ENCODE data around the gene ADAMTSL2.

Gene ADAMTSL2

DNA sequence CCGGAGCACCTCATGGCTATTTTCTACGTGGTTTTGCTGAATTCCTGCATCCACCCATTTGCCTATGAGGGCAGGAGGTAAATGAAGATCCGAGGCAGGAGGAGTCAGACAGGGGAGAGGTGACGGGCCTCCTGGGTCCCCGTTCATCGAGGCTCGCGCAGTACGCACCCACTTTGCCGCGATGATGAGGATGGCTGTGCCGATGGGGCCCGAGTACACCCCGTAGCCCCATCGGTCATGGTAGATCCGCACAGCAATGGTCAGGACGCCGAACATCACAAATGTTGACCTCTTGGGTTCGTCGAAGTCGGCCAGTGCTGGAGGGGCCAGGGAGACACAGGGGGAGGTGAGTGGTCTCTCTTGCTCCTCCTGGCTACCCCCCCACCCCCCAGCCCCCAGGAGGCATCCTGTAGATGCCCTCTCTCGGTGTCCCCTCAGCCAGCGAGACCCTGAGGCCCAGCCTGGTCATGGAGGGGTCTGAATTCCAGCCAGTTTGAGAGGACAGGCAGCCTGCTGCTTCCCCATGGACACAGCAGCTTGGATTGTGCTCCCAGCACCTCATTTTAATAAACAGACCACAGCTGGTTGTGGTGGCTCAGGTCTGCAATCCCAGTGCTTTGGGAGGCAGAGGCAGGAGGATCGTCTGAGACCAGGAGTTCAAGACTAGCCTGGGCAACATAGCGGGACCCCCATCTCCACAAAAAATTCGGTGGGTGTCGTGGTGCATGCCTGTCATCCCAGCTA, 15.6 kb upstream of the ADAMTSL2 start:
- no peak for DNase-seq

DNA sequence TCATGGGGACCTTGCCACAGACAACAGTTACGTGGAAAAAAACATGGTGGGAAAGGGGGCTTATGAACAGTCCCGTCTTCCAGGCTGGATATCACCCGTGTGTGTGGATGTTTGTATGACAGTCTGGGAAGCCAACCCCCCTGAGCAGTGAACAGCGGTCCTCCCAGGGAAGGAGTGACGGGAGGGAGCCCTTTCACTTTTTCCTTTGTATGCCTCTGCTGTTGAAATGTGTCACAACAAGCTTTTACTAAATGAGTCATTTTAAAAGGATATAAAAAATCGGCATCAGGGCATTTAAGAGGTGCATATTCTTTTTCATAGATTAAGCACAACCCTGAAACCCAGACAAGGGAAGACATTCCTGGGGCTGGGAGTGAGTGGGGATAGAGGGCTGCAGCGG, 14.8 kb upstream of the ADAMTSL2 start:
- no peak for DNase-seq

DNA sequence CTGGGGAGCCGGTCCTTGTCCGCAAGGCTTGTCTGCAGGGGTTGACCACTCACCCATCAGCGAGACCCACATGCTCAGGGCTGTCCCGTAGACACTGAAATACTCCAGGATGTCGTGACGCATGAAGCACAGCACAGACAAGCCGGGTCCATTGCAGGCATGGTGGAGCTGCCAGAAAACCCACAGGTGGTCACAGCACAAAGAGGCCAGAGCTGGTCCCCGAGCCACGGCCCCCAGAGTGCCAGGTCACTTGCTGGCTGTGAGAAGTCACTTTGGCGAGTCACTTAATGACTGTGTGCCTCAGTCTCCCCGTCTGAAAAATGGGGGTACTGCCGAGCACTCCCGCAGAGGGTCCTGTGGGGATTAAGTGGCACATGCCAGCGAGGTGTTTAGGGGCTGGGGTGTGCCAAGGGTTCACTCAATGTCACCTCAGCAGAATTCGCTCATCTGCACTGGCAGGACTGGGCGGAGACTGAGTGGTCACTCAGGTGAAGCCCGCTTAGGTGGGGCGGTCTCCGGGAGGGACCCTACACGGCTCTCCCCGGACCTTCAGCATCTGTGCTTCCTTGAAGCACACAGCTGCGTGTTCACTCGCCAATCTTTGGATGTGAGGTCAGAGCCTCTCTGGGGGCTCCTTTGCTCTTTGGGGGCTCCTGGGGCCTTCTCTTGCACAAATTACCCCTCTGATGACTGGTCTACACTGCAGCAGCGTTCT, 14.2 kb upstream of the ADAMTSL2 start:
- no peak for DNase-seq

DNA sequence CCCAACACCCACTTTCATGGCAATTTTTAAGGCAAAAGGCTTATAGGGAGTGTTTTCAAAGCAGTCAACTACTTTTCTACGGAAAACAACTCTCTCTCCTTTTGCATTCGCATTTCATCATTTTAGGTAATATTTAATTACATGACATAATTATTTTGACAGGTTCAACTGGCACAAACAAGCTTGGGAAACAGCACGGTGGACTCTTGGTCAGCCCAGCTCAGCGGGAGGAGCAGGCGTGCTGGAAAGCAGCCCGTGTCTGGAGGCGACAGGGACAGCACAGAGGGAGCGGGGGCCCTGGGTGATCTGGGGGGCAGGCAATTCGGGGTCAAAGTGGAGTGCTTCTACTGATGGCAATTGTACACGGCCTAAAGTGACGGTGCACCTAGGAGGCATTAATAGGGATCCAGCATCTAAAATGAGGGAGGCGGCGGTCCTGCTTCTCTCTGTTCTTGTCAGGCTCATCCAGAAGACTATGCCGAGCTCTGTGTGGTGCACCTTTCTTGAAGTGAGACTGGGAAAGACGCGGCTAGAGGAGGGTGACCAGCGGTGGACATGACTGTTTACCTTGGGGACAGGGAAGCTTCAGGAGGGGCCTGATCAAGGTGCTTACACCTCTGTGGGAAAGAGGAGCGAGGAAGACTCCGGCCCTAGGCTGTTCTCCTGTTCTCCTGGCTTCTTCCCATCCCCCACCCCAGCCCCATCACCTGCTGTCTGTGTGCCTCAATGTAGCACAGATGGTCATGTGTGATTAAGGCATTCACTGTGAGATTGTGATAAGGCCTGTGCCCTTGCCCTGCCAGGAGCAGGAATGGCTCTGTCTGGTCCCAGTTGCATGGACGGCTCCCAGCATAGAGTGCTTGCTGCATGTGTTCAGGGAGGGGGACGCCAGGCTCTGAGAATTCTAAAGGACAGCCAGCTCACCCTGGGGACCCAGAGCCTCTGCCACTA, 13.1 kb upstream of the ADAMTSL2 start:
- DNase-seq = no peak

DNA sequence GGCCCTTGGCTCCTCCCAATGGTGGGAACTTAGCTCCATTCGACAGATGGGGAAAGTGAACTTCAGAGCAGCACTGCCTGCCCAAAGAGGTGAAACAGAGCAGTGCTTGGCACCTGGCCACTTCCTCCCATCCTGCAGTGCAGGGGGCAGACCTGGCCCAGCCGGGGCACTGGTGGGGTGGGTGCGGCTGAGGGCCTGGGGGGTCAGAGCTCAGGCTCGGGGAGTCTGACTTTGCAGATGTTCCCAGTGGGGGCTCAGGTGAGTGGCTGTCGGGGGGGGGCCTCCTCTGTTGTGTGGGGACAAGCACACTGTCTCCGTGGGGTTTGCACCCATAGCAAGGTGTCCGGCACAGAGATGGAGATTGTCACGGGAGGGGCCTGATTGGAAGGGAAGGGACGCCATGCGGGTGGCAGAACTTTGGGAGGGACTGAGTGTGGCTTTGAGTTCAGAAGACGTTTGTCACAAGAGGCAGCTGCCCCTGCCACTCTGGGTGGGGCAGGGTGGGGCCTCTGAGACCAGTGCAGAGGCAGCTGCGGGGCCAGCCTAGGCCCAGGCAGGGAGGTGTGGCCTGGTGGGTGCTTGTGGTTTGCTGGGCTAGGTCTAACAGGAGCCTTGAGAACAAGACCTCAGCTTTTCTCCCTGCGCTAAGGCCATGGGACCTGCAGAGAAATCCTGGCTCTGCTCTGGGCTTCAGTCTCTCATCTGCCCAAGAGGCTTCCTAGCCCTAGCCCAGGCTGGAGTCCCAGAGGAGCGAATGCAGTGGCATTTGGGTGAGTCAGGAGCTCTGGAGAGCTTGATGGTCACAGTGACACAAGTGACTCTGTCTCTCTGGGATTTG, 12.2 kb upstream of the ADAMTSL2 start:
- no peak for DNase-seq

DNA sequence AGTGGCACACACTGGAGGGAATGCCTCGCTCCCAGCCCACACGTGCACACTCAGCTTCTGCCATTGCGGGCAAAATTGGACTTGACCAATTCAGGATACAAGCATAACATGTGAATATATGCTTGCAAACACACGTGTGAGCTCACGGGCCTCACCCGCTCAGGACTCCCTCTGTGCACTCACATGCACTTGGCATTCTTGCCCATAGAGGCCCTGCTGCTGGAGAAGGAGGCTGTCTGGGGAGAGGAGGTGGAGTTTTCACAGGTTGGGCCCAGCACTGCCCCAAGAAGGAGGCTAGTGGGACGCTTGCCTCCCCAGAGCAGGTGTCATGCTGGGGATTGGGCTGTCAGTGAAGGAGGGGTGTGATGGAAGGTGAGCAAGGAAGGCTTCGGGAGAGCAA, 11.4 kb upstream of the ADAMTSL2 start:
- no peak for DNase-seq

DNA sequence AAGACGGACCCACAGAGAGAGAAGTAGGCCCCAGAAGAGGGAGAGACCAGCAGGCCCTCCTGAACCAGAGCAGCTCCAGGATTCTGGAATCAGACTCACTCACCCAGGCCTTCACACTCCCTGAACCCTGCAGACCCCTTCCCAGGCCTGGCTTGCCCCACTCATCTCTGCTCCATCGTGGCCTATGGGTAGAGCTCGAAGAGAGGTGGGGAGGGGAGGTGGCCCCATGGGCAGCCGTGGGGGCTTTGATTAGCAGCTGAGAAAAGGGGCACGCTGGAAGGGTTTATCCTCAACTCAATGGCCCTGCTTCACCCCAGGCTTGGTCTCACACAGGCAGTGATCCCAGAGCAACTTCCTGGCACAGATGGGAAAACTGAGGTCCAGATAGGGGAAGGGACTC, 10.4 kb upstream of the ADAMTSL2 start:
- DNase-seq = no peak

DNA sequence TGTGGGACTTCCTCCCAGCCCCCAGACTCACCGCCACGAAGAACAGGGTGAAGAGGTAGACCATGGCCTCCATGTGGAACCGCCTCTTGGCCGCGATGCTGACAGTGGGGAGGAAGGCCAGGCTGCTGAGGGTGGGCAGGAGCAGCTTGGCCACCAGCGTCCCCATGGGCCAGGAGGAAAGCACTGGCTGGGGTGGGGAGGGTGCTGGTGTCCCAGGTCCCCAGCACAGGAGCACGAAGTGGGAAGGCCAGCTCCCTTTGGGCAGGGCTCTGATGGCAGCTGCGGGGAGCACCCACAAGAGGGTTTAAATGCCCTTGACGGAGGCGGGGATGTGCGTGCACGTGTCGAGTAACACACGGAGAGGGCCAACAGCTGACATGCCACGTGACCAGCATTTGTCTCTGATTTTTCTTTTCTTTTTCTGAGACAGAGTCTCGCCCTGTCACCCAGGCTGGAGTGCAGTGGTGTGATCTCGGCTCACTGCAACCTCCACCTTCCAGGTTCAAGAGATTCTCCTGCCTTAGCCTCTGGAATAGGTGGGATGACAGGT, 9.8 kb upstream of the ADAMTSL2 start, which contains the start of gene MYMK:
Gene MYMK (minus strand): TSS at position 281 of the 550 bp plus-strand sequence. CDS start 115 bp downstream, at position 166.
- no peak for DNase-seq

DNA sequence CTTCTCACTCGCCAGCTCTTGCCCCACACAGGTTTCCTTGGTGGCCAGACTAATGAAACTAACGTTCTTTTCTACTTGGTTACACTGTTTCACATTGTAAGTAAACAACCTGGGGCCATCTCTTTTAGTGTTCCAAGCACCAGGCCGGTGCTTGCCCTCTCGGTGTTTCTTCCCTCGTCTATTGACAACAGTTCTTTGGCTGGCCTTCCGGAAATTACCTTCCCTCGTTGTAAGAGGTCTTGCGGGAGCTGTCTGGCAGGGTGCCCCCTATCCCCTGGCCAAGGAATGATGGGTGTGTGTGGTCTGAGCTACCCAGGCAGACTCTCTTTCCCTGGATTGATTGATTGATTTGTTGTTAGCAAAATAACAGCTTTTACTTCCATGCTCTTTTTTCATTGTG, 8.8 kb upstream of the ADAMTSL2 start:
- no peak for DNase-seq

DNA sequence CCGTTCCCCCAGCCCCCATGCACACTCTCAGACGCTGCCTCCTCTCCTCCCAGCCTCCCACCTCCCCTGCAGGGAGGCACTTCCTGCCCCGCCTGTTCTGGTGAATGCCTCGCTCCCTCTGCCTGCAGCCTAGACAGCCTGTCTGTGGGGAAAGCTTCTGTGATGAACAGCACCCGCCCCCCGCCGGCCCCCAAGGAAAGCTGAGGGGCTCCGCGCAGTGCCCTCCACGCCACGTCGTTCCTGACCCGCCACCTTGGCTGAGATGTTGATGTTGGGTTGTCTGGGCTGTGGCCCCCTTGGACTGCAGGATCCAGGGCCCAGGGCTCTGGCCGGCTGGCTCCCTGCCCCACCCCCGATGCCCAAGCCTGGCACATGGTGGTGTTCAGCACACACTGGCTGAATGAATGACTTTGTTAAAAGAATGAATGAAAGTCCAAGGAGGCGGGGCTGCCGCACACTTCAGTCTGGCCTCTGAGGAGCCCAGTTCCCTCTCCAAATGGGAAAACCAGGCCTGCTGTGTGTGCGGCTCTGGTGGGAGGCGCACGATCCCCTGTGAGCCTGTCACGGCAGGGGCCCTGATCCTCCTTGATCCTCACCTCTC, 7.7 kb upstream of the ADAMTSL2 start:
- DNase-seq = no peak

DNA sequence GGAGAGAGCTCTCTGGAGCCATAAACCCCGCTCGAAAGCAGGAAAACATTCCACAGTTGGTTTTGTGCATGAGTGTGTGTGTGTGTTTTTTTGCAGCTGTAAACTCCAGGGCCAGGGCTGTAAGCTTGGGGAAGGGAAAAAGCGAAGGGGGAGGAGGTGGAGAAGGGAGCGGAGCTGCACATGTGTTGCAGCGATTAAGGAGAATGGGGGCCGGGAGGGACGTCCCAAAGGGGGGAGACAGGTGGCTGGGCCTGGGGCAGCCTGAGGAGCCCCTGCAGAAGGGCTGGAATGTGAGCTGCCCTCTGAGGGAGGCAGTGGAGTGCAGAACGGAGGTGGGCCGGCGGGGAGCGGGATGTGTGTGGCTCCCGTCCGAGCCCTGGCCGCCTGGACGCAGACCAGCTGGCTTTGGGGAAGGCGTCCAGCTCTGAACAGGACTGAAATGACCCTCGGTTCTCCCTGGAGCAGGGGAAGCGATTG, 7.0 kb upstream of the ADAMTSL2 start:
- DNase-seq = no peak

DNA sequence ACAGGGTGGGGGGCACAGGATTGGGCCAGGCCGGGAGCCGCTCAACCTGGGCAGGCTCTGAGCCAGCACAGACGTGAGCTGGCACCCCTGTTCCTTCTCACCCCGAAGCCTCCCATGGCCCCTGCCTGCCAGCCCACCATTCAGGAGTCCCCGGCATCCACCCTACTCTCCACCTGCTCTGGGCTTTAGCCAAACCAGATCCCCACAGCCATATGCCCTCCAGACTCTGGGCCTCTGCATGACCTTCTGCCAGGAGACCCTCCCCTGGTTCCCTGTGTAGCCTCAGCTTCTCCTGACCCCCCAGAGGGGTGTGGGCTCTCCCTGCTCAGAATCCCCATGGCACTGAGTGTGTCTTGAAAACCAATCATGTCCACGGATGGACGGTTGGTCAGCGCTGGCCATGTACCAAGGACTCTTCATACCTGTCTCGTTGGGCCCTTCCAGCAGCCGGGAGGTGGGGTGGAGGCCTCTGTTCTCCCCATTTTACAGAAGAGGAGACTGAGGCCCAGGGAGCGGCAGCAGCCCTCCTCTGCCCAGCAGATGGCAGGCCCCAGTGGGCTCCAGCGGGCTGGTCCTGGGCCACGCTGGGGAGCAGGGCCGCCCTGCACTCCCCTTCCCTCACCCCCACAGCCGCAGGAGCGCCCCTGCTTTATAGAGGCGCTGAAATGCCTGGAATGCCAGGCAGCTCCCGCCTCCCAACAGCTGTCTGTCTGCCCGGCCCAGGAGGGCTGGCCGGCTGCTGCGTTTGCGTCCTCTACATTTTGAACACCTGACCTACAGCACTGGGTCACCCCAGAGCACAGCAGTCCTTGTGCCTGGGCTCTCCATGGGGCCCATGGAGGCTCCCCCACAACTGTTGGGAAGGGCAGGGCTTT, 6.3 kb upstream of the ADAMTSL2 start:
- no peak for DNase-seq

DNA sequence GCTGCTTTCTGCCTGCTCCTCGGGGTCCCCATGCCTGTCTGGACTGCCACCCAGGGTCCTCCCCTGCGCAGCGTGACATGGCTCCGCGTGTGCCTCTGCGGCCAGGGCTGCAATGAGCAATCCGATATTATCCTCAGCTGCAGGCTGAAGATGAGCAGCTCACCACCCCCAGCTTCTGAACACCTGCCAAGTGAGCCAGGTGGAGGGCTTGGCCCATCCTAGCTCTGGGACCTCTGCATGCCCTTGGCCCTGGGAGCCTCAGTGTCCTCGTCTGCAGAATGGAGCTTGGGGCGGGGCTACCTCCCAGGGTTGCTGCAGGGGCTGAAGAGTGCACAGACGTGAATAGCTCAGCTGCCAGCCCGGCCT, 5.6 kb upstream of the ADAMTSL2 start:
- DNase-seq = peak; percentile 81

DNA sequence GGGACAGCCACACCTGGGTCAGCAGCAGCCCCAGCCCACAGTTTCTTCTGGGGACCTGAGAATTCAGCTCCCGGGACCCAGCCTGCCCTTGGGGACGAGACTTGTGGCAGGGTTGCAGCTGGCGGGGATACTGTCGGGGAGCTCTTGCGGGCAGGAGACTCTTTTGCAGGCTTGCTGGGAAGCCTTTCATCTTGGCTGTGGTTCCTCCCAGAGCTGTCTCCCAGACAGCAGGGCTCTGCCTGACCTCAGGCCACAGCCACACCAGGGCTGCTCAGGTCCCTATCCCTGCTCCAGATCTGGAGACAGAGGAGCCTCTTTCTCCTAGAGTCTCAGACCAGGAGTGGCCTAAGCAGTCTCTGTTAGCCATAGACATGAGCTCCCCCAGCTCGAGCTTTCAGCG, 5.0 kb upstream of the ADAMTSL2 start:
- no peak for DNase-seq

DNA sequence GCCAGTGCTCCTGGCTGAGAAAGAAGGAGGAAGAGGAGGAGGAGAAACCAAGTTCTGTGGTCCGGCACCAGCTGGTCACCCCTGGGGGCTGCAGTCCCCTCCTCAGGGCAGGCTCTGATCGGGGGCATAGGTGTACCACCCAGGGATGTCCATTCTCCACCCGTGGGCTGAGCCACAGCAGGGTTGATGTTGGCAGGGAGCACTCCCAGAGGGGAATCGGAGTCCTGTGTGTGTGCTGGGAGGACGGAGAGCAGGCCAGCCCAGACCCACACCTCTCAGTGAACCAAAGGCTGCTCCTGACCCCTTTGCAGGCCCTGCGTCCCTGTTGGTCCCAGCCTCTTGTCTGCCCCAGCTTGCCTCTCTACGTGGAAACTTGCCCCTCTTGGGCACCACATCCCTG, 4.6 kb upstream of the ADAMTSL2 start:
- DNase-seq = no peak

DNA sequence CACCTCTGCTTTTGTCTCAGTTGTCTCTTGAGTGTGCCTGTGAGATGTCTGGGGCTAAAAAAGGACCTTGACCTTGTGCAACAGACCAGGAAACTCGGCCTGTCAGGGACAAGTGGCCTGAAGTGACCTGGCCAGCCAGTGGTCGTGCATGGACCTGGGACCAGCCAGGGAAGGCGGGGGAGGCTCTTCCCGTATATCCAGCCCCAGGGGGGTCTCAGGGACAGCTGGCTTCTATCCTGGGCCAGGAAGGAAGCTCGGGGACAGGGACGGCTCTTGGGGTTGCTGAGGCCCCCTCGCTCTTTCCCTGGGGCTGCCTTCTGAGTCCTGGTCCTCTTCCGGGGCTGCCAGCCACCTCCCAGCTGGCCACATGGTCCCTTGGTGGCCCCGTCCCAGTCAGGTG, 3.2 kb upstream of the ADAMTSL2 start:
- no peak for DNase-seq

DNA sequence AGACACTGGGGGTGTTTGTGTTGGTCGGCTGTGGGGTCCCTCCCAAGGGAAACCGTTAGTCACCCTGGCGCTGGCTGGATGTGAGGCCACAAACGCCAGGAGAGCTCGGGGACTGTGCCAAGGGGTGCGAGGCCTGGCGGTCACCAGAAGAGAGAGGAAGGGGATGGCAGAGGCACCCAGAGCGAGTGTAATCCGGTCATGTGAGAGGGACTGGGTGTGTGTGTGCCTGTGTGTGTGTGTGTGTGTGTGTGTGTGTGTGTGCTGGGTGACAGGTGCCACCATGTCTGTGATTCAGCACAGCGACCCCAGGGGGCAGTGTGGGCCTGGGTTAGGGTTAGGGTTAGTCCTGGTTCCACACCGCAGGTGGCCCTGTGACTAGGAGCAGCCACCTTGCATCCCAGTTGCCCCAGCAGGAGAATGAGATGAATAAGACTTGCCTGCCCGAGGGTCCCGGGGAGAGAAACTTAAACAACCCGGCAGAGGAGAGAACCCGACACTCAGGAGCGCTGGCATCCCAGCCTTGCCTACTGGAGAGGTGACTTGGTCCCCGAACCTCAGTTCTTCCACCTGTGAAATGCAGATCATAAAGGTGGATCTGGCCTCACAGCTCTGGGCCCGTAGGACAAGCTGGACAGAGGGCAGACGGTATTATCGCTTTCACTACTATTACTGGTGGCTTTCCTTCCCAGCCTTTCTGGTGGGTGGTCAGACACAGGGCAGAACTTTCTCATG, 1.4 kb upstream of the ADAMTSL2 start:
- peak; percentile 74 for DNase-seq

DNA sequence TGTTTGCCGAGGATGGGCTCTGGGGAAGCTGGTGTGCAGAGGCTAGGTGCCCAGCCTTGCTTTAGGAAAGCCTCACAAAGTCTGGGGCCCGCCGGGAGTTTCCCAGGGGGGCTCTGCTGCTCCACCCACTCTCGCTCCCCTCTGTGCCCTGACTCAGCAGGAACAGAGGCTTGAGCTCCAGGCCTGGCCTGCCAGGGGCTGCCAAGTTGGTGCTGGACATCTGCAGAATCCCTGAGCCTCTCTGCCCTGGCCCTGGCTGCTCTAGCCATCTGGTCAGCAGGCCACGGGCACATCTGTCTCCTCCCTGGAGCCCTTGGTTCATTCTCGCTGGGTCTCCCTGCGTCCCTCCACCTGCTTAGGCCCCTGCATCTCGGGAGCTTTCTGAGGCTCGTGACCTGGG, 647 bp upstream of the ADAMTSL2 start:
- DNase-seq = no peak

DNA sequence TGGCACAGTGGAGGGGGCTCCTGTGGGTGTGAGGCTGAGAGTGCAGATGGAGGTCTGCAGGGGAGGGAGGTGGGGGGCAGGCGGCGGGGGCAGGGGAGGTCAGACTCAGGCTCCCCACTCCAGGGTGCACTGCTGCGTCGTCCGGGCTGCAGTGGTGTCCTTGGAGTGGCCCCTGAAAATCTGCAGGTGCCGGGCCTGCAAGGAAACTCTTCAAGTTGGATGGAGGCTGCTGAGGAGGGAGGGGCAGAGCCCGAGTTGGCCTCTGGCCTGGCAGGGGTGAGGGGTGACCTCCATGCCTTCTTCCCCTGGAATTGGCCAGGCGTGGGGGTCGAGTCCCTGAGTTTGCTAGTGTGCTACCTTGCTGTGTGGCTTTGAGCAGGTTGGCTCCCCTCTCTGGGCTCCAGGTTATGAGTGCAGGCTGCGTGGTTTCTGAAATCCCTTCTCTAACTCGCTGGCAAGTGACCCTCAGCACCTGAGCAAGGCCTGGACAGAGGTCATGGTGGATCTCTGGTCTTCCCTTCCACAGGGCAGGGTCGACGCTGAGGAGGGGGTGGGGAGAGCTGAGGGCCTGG, 888 bp downstream of the ADAMTSL2 start:
- no peak for DNase-seq

DNA sequence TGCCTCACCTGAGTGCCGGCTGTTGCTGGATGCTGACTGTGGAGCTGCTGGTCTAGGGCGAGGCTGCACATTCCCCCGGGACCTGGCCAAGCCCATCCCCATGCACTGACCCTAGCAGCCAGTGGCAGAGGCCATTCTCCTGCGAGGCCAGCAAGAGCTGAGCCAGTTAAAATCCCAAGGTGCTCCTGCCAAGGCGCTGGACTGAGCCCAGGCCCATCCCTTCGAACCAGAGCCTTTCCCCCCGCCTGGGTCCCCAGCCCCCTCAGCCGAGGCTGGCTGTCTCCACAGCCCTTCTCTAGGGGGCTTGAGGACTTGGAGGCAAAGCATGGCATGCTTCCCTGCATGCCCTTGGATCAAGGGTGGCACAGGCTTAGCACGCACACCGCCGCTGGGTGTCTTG, 1.6 kb downstream of the ADAMTSL2 start:
- DNase-seq = no peak

Data from NCI-H2029 (cell line).